NCI-H526 (cell line): Measurements from ENCODE around the gene NCOR1.
"Not testable (repeated sequence)": the region's sequence is repeated elsewhere in the genome, so short reads cannot be mapped to it uniquely, and the experiment has no call there.

Experiments used
- DNase-seq, 2 experiments: peaks; one replicate each; lab custom pipeline; 2025; lab: John Stamatoyannopoulos, UW

The NCOR1 gene

DNA sequence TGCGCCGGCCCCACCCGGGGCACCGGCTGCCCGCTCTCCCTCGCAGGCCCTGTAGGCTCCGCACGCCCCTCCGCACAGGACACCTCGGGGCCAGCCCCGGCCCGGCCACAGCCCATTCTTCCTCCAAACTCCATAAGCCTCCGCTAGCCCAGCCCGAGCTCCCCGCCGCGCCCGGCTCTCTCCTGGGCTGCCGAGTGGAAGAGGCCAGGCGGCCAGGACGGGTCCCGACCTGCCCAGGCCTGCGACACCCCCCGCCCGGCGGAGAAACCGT lies 397 bp downstream of the NCOR1 start:
- peak in 1 of 2 experiments; percentile 71 for DNase-seq

DNA sequence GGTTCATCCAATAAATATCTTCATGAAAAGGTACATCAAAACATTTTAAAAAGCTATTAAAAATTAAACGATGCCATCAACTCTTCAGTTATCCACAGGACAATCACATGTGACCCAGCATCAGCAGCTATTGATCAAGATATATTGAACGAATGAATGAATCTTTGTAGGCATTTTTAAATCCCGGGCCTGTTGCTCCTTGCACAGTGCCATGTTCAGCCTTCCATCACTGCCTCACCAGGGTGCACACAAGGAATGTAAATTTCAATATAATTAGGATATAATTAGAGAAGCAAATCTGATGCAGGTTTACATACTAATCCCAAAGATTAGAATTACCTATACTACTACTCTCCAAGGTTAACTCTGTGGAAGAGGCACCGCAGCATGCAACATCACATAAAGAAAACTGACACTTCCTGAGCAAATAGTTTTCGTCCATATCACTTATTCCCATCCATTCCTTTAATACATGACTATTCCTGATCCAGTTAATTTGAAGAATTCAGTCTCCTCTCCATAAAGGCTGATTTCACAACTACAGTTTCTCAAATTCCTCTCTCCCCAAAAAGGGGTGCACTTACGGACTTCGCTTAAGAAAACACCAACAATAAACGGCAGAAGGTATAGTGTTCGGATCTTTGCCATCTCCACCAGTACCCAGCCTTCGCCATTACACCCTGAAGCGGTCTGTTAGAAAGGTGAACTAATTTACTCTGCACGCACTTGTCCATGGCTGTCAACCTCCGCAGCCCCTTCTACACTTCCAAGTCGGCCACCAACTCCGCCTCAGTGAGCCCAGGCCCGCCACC lies 938 bp downstream of the NCOR1 start:
- peak; percentile 13 to 33 for DNase-seq

DNA sequence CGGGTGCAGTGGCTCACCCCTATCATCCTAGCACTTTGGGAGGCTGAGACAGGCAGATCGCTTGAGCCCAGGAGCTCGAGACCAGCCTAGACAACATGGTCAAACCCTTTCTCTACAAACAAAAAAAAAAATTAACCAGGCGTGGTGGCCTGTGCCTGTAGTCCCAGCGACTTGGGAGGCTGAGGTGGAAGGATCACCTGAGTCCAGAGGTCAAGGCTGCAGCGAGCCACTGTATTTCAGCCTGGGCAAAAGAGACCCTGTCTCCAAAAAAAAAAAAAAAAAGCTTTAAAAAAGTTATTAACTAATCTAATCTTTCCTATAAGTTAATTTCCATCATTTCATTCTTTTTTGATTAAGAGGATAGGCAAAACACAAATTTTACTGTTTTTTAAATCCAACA lies 2.5 kb downstream of the NCOR1 start:
- DNase-seq, result no peak

DNA sequence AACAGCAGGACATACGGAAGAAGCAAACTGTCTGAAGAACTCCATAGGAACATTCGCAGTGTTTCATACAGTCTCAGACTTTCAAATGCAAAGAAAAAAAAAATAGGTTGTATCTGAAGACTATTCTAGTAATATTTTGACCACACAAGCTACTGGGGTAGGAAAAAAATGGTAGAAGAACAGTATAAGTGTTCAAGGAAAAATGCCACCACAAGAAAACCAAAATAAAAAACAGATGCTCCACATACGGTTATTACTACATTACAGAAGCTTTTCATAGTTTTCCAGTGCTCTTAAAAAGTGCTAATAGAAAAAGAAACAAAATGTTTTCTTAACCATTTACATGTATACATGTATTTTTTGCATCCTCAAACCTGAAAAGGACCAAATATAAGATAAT lies 3.7 kb downstream of the NCOR1 start:
- DNase-seq, result no peak

DNA sequence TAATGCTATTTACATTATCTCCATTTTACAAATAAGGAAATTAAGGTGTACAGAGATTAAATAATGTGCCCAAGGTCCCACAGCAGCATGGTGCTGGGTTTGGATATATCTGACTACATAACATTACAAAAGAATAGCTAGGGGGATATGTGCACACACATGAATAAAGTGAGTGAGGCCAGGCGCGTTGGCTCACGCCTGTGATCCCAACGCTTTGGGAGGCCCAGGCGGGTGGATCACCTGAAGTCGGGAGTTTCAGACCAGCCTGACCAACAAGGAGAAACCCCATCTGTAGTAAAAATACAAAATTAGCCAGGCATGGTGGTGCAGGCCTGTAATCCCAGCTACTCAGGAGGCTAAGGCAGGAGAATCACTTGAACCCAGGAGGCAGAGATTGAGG lies 10.6 kb downstream of the NCOR1 start:
- DNase-seq, result not testable (repeated sequence)

DNA sequence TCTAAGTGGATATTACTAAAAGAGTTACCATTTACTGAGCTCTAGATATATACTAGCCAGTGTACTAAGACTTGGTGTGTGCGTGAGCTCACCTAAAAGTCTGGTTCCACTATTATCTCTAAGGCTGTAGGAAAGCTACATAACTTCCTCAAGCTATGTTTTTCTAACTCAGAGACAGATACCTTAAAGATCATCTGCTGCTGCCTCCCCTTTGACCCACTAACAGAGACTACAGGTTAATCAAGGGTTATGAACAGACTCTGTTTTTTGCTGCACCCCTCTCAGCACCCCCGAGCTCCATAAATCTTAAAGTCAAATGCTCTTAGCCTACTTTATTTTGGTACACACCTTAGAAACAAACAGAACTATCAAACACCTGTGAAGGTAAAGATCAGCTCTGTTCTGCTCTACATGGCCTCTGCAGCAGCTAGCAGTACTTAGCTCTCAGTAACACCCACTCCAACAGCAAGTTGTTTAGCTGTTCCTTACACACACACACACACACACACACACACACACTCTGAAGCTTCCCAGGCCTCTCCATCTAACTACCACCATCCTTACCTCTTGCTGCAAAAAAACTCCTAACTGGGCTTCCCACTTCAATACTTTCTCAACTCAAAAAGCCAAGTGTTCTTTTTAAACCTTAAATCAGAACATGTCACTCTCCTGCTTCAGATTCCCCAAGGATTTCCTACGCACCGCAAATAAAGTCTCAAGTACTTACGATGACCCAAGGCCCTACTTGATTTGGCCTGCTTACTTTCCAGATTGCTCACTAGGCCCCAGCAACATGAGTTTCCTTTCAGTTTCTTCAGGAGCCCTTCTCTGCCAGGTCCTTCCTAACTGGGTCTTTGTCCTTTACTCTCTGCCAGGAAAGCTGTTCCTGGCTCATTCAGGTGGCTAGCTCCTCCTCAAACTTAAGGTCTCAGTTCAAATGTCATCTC lies 12.5 kb downstream of the NCOR1 start:
- DNase-seq, result not testable (repeated sequence)

DNA sequence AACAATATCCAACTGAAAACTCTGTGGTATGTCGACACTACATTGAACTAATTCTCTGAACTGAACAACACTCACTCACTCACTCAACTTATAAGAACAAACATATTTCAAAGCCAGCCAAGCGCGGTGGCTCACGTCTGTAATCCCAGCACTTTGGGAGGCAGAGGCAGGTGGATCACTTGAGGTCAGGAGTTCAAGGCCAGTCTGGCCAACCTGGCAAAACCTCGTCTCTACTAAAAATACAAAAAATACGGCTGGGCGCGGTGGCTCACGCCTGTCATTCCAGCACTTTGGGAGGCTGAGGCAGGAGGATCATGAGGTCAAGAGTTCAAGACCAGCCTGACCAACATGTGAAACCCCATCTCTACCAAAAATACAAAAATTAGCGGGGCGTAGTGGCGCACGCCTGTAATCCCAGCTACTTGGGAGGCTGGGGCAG lies 13.6 kb downstream of the NCOR1 start:
- DNase-seq, result not testable (repeated sequence)

DNA sequence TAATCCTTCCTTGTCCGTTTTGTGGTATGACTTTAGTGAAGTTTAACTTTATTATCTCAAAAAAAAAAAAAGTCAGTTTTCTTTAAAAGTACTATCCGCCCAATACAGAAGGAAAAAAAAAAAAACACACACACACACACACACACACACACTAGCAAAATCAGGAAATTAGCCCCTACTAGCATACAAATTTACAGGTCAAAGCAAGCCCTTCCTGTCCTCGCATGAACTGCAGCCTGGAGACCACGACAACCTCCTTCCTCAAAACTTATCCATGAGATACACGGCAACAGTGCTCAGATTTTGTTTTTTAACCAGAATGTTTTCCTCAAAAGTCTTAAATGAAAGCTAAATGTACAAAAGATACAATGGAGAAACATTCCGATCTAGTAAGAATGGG lies 16.2 kb downstream of the NCOR1 start:
- peak in 1 of 2 experiments; percentile 11 for DNase-seq

DNA sequence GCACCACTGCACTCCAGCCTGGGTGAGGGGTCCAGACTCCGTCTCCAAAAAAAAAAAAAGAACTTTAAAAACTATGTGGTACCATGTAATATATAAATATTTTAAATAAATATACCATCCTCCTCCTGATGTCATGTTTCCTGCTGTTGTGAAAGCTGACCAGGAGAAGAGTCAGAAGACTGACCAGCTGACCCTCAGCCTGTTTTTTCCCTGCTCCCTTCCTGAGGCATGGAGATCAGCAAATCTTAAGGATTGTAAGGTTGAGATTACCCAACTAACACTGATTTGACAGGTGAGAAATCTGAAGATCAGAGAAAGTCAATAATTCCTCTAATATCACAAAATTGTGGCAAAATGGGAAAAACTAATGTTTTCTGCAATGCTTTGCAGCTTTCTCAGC lies 18.1 kb downstream of the NCOR1 start:
- DNase-seq, result no peak

DNA sequence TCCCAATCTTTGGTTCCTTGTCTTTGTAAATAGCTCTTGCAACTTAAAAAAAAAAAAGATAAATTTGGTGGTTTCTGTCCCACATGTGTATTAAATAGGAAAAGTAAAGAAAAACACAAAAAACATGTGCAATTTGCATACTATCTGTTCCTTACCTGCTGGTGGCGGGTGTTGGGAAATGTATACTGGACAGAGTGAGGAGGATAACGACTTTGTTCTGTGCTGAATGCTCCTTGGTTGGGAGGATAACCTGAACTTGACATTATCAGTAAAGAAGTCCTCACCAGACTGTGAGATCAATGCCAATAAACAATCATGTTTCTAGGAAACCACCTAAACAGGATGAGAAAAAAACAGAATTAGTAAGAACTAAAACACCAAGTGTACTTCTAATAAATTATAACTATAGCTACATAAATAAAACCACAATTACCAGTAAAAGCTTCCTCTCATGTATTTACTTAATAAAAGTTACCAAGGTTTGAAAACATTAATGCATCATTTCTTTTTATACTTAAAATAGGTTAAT lies 21.0 kb downstream of the NCOR1 start:
- not testable (repeated sequence) for DNase-seq

DNA sequence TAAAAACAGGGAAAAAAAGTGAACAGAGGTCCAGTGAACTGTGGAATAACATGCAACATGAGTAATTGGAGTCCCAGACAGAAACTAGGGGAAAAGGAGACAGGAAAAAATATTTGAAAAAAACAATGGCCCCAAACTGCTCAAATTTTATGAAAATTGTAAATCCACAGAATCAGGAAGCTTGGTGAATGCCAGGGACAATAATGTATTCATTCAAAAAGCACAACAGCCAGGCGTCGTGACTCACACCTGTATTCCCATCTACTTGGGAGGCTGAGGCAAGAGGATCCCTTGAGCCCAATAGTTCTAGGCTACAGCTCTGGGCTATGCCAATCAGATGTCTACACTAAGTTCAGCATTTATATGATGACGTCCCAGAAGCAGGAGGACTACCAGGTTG lies 23.7 kb downstream of the NCOR1 start:
- DNase-seq, result no peak

DNA sequence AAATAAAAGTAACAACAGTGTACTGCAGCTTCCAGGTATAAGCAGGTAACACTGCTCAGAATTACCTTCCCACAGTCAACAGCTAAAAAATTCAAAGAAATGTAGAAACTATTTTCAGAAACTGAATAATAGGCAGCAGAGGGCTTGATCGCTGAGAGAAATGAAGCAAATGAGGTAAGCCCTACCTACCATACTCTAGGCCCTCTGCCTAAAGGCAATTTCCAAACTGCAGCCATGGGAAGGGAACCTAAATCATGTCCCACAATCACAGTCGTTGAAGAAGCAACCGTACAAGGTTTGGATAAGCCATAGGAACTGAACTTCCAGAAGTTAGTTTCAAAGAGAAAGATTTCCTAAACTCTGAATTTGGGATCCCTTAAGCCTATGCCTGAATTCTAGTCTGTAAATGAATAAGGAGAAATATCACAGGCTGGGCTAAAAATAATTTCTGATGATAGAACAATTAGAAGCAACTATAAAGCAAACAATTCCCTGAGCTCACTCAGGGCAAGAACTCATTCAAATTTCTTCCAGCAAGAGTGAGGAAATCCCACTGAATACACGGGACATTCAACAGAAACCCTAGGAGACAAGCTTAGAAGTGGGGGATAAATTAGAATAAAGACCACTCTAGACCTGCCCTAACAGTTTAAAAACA lies 24.5 kb downstream of the NCOR1 start:
- no peak for DNase-seq

DNA sequence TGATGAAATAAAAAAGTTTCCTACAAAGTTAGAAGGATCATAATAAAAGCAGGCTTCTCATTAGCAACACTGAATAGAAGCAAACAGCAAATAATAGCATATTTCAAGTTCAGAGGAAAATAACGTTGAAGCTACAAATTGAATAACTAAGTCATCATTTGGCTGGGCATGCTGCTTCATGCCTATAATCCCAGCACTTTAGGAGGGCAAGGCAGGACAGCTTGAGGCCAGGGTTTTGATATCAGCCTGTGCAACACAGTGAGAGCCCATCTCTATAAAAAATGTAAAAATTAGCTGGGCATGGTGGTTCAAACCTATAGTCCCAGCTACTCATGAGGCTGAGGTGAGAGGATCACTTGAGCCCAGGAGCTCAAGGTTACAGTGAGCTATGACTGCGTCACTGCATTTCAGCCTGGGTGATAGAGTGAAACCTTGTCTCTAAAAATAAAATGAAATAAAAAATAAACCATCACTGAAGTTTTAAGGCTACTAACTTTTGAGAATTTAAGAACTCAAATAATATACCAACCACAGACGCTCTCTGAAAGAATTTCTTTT lies 25.5 kb downstream of the NCOR1 start:
- no peak for DNase-seq

DNA sequence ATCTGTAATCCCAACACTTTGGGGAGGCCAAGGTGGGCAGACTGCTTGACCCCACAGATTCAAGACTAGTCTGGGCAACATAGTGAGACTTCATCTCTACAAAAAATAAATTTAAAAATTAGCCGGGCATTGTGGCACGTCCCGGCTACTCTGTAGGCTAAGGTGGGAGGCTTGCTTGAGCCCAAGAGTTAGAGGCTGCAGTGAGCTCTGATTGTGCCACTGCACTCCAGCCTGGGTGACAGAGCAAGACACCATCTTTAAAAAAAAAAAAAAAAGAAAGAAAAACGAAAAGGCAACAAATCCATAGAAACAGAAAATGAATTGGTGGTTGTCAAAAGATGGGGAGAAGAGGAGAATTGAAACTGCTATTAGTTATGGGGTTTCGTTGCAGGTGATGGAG lies 27.7 kb downstream of the NCOR1 start:
- DNase-seq, result no peak

DNA sequence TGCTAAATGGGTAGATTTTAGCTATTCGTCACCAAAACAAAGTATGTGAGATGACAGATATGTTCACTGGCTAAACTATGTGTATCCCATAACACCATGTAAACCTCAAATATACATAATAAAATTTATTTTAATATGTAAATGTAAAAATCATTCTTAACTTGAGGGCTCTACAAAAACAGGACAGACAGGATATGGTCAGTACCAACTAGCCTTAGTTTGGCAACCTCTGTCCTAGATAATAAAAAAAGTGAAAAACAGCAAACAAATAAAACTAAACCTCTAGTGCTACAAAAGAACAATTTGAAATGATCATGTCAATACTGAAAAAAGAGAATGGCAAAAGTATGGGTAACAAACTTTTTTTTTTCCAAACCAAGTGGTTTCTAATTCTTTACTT lies 33.8 kb downstream of the NCOR1 start:
- peak in 1 of 2 experiments; percentile 3 for DNase-seq

DNA sequence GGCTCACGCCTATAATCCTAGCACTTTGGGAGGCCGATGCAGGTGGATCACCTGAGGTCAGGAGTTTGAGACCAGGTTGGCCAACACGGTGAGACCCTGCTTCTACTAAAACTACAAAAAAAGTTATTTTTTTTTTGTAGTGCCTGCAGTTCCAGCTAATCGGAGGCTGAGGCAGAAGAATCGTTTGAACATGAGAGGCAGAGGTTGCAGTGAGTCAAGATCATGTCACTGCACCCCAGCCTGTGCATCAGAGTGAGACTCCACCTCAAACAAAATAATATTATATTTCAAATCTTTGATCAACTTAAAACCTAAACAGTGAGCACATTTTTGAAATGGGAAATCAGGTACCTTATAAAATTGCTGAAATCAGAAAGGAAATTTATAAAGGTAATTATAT lies 36.5 kb downstream of the NCOR1 start:
- DNase-seq, result no peak

DNA sequence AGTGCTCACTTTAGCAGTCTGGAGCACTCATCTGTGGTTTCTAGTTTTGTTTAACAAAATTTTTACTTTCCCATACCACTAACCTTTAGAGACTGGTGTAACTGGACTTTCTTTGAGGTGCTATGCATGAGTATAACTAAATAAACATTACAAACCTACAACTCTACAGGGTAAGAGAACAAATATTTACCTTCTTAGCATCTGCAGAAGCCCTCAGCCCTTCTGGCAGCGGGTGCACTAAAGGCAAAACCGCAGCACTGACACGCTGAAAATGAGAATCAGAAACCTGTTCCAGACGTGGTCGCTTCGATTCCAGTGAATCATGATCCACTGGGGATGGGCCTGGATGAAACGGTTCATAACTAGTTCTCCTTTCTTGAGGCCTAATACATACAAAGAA lies 43.7 kb downstream of the NCOR1 start:
- DNase-seq, result peak; percentile 84 to 85

DNA sequence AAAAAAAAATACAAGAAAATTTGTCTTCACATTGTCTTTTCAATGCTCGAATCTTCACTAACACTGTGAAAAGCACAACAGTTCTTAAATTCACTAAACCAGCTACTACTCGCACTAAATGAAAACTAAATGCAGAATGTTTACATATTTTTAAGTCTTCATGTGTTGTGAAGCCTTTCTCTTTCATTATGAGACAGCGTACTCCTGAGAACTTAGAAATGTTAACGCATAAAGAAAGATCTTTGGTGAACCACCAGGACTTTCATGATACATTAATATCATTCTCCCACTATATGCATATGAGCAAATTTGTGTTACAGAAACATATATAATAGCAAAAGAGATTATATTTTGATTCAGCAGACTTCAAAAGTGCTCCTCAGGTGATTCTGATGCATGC lies 48.6 kb downstream of the NCOR1 start:
- DNase-seq, result not testable (repeated sequence)

DNA sequence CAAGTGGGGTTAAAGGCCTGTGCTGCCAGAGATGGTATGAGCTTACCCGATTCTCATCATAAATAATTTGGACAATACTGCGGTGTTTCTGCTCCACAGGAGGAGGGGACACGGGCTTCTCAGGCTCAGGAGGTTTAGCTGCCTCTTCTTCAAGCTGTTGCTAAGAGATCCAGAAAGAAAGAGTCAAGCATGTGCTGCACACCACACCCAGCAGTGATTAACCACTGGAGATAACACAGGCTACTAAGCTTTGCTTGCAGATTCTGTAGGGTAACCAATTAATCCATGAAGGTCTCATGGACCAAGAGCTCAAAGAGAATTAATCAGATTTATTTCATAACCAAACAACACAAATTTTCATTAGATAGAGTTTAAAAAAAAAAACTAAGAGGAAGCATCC lies 56.6 kb downstream of the NCOR1 start:
- no peak for DNase-seq

DNA sequence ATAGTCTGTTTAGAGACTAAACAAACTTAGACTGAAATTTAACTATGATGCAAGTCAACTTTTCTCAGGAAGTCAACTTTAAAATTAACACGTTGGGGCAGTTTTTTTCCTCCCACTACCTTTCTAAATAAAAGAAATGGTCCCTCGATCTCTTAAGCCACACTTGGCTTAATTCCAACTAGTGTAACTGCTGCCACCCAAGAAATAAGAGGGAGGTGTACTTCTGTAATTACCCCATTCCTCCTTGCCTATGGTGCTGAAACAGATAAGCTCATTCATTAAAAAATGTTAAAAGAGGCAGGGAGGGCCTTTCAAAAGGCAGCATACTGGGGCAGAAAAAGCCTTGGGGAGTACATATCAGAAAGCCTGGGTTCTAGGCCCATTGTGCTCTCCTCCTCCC lies 59.8 kb downstream of the NCOR1 start:
- DNase-seq, result no peak

DNA sequence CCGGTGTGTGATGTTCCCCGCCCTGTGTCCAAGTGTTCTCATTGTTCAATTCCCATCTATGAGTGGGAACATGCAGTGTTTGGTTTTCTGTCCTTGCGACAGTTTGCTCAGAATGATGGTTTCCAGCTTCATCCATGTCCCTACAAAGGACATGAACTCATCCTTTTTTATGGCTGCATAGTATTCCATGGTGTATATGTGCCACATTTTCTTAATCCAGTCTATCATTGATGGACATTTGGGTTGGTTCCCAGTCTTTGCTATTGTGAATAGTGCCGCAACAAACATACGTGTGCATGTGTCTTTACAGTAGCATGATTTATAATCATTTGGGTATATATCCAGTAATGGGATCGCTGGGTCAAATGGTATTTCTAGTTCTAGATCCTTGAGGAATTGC lies 63.0 kb downstream of the NCOR1 start:
- not testable (repeated sequence) for DNase-seq

DNA sequence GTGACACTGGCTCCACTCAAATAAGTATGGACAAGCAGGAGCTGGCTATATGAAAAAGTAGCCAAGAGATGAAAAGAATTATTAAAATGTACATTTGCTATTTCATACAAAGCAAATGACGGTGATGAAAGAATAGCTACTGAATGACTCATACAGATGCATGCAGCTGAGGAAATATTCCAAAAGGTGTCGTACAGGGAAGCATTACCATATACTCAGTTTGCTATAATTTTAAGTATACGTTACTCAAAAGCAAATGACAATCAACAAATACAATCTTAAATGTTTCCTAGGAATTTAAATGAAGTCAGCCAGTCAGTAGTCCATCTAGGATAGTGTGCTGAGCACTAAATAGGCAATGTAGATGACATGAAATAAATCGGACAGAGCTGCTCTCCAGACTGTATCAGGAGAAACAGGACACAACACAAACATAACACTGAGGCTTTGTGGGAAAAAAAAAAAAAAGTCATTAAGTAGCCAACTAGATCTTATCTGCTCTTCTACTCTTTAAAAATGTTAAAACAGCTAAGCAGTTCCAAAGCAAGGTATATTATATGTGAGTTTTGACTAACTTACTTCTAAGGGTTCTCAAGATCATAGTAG lies 65.0 kb downstream of the NCOR1 start:
- peak in 1 of 2 experiments; percentile 2 for DNase-seq
